Activated T-cell treated with anti-CD3 and anti-CD28 coated beads for 4 hours (primary cell): ENCODE measurements around the gene SLC39A13.

Source experiments
- DNase-seq: peaks from one replicate; pipeline ENCODE4 v3.0.0-alpha.2; 2020

SLC39A13 gene

DNA sequence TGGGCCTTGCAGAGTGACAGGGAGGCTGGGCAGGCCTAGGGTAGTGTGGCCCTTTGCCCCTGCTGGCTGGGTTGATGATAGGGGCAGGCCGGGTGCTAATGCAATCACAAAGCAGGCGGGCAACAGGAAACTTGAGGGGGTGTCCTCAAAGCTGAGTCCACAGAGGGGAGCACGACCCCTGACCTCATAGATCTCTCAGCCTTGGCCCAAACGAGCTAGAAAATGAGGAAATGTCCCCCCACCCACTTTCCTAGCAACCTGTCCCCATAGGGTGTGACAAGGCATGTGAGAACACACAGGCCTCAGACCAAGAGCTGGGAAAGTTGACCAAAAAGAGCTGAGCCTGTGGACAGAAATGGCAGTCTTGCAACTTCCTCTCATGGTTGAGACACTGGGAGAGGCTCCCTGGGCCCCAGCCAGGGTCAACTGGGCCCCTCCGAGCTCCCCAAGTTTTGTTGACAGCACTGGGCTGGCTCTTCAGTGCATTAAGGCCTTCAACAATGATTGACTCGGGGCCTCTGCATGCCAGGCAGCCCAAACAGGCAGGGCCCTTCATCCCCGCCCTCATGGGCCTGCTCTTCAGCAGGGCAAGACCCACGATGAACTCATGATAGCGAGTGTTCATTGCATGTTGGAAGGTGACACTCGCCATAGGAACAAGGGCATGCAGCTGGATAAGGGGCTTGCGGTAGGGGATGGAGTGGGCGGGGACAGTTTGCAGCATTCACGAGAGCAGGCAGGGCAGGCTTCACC lies 20.3 kb upstream of the SLC39A13 start:
- no peak for DNase-seq

GRCh38 chr11:47388697-47389576 lies 19.5 kb upstream of the SLC39A13 start:
- no peak for DNase-seq

GRCh38 chr11:47389577-47390421 lies 18.6 kb upstream of the SLC39A13 start:
- DNase-seq: no peak

GRCh38 chr11:47390422-47390760 lies 18.0 kb upstream of the SLC39A13 start:
- no peak for DNase-seq

DNA sequence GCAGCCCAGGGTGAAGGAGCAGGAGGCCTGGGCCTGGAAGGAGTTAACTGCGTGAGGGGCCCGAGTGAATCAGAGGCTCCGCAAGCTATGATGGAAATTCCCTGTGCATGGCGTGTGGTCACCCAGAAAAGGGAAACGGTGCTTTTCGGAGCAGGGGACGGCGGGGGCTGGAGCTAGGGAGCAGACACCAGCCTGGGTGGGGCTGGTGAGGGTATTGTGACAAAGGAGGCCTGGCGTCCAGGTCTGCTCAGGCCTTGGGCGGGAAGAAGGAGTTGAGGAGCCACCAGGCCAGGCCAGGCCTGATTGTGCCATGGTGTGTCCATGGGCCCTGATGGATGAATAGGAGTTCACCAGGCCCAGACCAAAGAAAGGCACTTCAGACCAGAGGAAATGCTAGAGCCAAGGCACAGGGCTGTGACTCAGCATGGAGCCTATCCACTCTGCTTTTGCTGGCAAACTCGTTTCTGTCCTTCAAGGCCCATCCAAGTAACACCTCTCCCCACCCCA lies 17.3 kb upstream of the SLC39A13 start:
- DNase-seq: no peak

GRCh38 chr11:47391711-47392432 lies 16.5 kb upstream of the SLC39A13 start:
- DNase-seq: no peak

- no peak for DNase-seq
These were observed 15.7 kb upstream of the SLC39A13 start for GRCh38 chr11:47392546-47393162.

DNA sequence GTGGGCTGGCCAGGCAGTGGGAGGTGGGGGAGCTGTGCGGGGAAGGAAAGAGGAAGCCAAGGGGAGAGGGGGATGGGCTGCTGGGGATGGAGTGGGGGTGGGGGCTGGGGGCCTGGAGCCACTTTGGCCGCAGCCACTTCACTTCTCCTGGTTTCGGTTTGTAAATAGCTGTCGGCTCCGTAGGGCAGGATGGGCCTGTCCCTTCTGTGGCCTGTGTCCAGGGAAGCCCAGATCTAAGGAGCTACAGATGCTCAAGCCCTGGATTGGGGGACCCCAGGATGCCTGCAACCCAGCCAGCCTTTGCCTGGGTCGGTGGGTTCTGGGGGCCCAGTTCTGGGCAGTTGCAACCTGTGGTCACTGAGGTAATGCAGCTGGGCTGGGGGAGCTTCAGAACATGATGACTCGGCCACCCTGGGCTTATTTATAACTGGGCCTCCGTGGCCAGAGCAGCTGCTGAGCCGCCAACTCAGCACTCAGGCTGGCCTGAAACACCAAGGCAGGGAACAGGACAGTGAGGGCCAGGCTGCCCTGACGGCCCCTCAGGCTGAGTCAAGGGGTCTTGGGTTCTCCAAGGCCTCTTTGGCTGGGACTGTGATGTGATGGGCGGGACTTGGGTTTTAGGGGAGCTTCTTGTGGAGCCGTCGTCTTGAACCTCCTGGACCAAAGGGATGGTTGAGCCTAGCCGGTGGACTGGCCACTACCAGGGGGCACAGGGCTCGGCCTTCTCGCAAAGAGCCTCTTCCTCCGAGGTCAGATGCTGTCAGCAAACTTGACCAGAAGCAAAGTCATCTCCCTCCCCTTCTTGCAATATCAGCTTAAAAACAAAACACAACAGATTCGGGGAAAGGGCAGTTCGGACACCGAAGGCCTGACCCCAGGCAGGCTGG lies 15.0 kb upstream of the SLC39A13 start:
- DNase-seq: no peak

- no peak for DNase-seq
These were observed 14.4 kb upstream of the SLC39A13 start for GRCh38 chr11:47394050-47394321.

GRCh38 chr11:47394322-47395222 lies 13.8 kb upstream of the SLC39A13 start:
- no peak for DNase-seq

DNA sequence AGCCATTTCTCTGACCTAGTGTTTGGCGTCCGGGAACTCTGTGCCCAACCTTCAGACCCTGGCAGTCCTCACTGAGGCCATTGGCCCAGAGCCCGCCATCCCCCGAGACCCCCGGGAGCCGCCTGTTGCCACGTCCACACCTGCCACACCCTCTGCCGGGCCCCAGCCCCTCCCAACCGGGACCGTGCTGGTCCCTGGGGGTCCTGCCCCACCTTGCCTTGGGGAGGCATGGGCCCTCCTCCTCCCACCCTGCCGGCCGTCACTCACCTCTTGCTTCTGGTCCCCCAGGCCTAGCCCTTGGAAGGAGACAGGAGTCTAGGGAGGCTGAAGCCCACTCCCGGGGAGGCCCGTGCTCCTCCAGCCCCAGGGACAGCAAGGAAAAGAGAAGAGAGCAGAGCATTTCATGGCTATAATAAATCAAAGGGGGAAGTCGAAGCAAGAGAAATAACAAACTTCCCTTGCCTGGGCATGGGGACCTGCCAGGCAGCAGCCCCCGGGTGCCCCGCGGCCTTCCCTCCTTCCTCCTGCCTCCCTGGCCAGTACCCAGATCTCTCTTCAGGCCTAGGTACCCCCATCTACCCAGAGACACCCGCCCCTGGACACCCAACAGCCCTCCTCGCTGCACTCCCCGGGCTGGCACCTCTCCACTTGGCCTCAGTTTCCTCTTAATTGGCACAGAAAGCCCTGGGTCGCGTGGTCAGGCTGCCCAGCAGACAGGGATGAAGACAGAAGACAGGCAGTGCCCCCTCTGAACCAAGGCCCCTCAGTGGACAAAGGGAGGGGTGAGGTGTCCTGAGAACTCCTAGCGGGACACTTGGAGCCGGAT lies 13.0 kb upstream of the SLC39A13 start:
- no peak for DNase-seq

GRCh38 chr11:47396049-47396320 lies 12.4 kb upstream of the SLC39A13 start:
- no peak for DNase-seq

DNA sequence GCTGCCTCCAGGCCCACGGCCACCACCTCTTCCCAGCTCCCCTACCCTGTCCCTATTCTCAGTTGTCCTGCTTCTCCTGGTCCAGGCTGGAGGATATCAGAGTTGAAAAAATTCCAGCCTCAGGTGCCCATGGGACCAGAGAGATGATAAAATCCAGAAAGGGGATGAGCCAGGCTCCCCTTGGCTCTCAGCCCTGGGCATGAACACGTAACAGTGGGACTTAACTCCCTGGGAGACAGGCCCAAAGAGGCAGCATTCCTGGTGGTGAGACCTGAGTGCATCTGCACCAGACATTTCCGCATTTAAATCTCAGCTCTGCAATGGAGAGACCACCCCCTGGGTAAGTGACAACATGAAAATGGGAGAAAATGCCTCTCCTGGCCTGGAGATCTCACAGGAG lies 10.4 kb upstream of the SLC39A13 start:
- DNase-seq: no peak

- DNase-seq: no peak
These were observed 9.8 kb upstream of the SLC39A13 start for GRCh38 chr11:47398551-47398950.

DNA sequence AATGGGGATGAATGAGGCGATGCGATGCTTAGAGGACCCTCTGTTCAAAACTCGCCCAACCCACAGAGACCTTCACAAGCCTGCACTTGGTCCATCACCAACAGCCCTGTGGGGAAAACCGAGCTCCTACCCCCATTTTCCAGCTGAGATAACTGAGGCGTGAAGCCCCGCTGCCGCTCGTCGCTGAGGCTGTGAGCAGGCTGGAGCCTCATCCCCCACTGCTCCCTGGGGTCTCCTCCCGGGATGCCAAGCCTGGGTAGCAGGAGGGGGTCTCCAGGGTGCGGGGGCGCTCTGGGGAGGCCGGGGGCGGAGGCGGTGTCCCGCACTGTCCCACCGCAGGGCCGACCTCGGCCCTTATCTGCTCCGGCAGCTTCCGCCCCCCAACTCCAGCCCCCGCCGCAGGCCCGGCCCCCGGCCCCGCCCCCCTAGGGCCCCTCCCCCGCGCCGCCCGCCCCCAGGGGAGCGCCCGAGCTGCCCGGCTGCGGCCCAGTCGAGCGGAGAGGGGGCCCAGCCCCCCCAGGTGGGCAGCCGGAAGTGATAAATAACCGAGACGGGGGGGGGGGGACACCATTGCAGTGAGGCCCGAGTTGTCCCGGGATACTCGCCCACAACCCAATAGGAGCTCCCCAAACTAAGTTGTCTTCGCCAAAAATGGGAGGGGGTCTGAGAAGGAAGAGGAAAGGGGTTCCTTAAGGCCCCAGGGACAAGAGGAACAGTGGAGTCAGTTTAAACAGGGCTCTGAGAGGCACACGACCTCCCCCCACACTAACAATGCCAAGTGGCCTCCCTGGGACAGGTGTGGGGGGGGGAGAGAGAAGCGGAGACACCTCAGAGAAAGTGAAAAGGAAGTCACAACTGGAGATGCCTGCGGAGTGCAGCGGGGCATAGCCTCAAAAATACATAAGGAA lies 8.3 kb upstream of the SLC39A13 start:
- DNase-seq: no peak

GRCh38 chr11:47400768-47401279 lies 7.6 kb upstream of the SLC39A13 start:
- no peak for DNase-seq

DNA sequence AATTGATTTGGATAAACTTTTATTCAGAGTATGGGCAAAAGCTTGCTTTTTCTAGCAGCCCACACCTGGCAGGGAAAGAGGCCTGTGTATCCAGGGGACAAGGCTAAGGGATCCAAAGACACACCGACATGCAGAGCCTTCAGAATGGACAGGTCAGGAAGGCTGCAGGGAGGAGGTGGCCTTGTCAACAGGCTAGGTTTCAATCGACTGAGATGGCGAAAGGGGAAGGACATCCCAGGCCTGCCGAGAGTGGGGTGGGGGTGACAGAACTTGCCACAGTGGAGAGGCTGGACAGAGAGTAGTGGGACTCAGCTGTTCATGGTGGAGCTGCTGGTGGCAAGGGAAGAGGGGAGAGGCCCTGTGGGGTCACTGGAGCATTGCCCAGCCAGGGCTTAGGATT lies 5.3 kb upstream of the SLC39A13 start:
- DNase-seq: no peak

GRCh38 chr11:47403571-47403970 lies 4.8 kb upstream of the SLC39A13 start:
- no peak for DNase-seq
